Stimulated activated CD4-positive, alpha-beta T cell treated with anti-CD3 and anti-CD28 coated beads, Interleukin-1b, Interleukin-23, amount 100 ng/mL, for 48 hours (primary cell): ENCODE measurements around the gene CCL17.
"Not testable (repeated sequence)": the region's sequence is repeated elsewhere in the genome, so short reads cannot be mapped to it uniquely, and the experiment has no call there.

Source experiments
- DNase-seq: peaks from one replicate; pipeline ENCODE4 v3.0.0-alpha.2; 2020

The CCL17 gene

DNA sequence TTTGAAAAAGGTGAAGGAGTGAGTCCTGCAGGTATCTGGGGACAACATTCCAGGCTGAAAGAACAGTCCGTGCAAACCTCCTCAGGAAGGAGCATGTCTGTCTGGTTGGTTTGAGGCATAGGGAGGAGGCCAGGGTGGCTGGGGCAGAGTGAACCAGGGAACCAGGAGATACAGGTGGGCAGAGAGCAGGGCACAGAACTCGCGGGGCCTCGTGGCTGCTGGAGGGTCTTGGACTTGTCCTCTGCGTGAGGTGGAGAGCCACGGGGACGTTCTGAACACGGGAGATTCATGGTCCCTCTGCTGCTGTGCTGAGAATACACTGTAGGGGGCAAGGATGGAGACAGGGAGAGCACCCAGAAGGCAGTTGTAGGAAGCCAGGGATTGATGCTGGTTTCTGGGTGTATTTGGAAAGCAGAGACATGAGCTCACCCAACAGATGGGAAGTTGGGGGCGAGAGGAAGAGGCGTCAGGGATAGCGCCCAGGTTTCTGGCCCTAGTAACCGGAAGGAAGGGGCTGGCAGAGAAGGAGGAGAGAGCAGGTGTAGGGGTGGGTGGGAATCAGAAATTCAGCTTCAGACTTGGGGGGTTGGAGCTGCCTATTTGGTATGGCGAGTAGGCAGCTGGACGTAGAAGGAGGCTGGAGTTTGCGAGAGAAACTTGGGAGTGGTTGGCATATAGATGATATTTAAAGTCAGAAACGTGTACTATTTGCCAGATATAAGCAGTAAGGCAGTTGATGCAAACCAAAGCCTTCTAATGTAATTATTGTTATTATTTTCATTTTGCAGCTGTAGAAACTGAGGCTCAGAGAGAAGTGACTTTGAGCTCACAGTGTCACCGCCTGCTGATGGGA is at the start of gene CCL17:
TSS of gene CCL17 (plus strand) at position 803 of the 853 bp plus-strand sequence. CDS start 9,166 bp downstream, outside the sequence.
- DNase-seq: no peak

DNA sequence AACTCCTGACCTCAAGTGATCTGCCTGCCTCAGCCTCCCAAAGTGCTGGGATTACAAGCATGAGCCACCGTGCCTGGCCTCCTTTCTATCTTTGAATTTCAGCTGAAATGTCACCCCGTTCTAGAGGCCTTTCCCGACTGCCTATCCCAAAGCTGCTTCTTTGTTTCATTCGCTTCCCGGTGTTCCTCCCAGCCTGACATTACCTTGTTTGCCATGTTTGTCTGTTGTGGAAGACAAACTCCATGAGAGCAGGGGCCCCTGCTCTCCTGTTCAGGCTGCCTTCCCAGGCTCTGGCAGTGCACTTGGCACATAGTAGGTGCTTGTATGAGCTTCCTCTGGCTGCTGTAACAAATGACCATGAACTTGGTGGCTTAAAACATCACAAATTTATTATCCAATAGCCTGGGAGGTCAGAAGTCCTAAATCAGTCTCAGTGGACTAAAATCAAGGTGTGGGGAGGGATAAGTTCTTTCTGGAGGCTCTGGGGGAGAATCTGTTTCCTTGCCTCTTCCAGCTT is 48.6 kb upstream of the CCL17 start:
- DNase-seq: no peak

DNA sequence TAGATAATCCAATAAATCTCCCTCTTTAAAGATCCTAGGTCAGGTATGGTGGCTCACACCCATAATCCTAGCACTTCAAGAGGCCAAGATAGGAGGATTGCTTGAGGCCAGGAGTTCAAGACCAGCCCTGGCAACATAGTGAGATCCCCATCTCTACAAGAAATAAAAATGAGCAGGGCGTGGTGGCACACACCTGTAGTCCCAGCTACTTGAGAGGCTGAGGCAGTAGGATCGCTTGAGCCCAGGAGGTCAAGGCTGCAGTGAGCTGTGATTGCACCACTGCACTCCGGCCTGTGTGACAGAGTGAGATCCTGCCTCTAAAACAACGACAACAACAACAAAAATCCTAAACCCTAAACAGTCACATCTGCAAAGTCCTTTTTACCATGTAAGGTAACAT is 48.0 kb upstream of the CCL17 start:
- DNase-seq: no peak

DNA sequence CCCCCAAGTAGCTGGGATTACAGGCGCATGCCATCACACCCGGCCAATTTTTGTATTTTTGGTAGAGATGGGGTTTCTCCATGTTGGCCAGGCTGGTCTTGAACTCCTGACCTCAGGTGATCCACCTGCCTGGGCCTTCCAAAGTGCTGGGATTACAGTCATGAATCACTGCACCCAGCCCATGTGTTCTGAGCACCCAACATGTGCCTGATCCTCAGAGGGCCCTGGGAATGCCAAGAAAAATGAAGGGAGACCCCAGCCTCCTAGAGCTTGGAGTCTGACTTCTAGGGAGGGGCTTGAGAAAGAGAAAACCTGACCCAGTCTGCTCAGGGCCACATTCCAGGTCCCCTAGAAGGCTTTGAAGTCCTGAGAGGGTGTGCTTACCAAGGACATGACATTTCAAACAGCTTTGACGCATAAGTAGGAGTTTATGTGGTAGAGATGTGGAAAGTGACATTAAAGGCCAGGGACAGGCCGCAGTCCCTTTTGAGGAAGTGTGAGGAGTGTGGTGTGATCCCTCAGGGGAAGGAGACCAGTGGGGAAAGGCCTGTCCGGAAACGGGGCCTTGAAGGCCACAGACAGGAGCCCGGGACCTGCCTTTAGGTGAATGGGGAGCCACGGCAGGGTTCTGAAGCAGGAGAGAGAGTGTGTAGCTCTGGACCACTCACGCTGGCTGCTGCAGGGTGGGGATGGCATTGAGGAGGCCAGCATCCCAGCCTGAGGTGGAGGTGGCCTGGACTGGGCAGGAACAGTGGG is 47.1 kb upstream of the CCL17 start:
- no peak for DNase-seq

DNA sequence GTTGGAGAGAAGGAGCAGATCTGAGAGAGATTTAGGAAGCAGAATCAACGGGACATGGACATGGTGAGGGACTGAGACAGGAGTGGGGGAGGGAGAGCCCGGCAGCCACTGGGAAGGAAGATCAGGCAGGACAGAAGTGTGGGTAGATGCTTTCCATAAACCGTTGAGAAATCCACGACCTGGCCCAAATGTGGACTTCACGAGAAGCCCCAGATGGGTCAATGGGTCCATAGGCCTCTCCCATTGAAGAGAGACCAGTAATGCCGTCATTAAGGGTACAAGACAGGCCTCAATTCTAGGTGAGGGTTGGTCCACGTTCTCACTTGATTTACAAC is 46.5 kb upstream of the CCL17 start:
- no peak for DNase-seq

DNA sequence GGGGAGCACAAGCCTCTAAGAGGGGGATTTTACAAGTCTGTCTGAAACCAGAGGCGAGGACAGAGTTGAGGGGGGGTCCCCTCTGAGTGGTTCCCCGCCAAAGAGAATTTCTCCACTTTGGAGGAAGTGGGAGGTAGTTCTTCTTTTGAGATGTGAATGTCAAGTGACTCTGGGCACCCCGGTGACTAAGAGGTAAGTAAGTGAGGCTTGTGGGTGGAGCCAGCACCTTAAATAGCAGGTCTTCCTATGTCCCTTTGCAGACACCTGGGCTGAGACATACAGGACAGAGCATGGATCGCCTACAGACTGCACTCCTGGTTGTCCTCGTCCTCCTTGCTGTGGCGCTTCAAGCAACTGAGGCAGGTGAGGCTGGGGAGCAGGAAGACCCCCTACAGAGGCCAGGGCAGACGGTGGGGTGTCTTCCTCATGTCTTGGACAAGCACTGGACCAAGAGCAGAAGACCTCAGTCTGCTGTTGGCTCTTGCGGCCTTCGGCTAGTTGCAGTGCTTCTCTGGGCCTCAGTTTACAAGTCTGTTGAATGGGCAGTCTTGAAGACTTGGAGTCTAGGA is 46.0 kb upstream of the CCL17 start, which contains the start of gene CCL22:
TSS of gene CCL22 (plus strand) at position 257 of the 569 bp plus-strand sequence. CDS start at position 291, 34 bp downstream.
- DNase-seq: peak; percentile 39

DNA sequence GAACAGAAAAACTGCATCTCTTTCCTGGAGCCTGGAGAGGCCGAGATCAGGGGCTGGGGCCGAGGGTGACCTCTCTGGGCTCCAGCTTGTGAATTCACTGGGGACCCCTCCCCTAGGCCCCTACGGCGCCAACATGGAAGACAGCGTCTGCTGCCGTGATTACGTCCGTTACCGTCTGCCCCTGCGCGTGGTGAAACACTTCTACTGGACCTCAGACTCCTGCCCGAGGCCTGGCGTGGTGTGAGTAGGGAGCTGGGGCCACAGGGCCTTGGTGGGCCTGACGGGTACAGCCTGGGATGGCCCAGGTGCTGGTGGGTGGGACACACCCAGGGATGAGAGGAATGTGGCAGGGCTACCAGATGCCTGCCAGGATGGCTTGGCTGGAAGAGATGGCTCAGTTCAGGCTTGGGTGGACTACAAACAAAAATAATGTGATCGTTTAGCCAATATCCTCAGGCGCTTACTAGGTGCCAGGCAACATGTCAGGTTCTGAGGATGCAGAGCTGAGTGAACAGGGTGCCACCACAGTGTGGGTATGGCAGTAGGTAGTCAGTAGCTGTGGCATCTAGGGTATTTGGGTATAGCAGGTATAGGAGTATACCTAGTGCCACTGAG is 44.1 kb upstream of the CCL17 start:
- DNase-seq: no peak

DNA sequence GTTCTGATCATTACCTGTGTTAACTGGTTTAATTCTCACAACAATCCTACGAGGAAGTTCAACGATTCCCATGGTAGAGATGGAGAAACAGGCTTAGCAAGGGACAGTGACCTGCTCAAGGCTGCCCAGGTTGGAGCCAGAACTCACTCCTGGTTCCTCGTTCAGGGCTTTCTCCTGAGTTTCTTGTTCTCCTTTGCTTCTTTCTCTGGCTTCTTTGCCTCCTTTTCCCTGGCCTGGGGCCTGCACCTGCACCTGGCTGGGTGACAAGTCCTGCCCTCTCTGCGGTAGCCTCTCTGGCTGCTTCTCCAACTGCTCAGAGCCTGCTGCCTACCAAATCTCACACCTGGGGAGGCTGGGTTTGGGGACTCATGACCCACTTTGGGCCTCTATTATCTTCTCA is 43.2 kb upstream of the CCL17 start:
- no peak for DNase-seq

DNA sequence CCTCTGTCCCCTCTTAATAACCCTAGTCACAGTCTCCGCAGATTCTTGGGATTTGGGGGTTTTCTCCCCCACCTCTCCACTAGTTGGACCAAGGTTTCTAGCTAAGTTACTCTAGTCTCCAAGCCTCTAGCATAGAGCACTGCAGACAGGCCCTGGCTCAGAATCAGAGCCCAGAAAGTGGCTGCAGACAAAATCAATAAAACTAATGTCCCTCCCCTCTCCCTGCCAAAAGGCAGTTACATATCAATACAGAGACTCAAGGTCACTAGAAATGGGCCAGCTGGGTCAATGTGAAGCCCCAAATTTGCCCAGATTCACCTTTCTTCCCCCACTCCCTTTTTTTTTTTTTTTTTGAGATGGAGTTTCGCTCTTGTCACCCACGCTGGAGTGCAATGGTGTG is 40.4 kb upstream of the CCL17 start:
- no peak for DNase-seq

DNA sequence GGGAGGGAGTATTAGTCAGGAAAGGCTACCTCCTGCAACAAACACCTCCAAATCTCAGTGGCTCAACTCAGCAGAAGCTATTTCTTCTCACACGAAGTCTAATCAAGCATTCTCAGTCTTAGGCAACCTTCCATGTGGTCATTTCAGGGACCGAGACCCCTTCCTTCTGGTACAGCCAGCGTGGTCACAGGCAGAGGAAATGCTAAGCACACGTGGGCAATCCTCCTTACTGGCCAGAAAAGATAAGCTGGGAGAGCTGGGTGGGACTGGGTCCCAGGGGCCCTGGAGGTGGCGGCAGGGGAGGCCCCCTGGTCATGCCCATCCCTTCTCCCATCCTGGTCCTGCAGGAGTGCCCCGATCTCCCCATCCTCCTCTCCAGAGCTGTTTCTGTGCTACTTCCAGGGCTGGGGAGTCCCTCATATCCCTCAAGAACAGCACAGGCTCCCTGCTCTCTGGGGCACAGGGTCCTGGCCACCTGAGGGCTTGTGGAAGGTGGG is 38.0 kb upstream of the CCL17 start:
- no peak for DNase-seq

DNA sequence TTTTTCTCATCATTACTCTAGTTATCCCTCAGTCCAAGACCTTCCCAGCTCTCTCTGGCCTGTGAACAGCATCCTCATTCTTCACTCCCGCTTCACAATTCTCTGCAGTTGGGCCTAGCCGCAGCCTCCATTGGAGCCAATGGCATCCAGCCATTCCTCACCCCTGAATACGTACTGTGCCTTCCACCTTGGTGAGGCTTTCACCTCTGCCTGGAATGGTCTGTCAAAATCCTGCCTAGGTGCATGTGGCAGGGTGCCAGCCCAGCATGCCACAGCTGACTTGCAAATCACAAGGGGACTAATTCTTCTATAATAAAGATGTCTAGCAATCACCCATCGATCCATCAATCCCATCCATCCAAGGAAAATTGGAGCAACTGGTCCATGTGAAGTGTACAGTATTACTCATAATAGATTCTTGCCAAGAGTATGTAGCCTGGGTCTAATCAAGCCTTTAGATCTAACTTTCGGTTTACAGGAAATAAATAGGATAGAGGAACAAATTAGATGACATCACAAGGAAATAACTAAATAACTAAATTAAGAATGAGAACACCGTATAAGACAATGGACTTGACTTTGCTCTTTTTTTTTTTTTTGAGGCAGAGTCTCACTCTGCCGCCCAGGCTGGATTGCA is 37.3 kb upstream of the CCL17 start:
- no peak for DNase-seq

DNA sequence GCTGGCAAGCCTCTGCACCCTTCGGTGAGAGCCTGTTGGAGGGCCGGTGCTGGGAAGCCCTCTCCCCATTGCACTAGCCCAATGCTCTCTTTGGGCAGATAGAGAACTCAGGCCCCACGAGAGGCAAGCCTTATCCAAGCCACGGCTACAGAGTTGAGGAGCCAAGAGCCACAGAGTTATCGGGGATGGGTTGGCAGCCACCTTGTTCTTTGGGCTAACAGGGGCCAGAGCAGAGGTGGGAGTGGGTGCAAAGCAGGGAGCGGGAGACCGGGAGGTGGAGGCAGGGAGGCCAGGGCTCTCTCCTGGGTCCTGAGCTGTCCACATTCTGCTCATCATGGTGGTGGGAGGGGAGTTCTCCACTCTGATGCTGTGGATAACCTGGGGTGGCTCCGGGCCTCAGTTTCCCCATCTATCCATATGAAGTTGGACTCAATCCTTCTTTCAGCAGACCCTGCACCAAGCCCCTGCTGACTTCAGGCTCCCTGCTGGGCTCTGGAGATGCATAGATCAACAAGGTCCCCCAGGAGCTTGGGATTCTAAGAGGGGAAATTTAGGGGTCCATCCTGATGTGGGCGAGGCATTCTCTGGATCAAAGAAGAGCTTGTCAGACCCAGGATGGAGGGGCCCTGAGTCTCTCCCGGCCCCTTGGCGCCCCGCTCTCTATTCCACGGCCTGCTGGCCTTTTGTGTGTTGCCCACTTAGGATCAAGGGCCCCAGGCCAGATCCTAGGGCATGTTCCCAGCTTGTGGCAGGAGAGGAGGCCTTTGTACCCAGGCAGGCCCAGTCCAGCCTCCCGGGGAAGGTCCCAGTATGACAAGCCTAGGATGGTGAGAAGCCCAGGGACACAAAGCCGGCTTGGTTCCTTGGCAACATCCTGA is 32.8 kb upstream of the CCL17 start:
- no peak for DNase-seq

DNA sequence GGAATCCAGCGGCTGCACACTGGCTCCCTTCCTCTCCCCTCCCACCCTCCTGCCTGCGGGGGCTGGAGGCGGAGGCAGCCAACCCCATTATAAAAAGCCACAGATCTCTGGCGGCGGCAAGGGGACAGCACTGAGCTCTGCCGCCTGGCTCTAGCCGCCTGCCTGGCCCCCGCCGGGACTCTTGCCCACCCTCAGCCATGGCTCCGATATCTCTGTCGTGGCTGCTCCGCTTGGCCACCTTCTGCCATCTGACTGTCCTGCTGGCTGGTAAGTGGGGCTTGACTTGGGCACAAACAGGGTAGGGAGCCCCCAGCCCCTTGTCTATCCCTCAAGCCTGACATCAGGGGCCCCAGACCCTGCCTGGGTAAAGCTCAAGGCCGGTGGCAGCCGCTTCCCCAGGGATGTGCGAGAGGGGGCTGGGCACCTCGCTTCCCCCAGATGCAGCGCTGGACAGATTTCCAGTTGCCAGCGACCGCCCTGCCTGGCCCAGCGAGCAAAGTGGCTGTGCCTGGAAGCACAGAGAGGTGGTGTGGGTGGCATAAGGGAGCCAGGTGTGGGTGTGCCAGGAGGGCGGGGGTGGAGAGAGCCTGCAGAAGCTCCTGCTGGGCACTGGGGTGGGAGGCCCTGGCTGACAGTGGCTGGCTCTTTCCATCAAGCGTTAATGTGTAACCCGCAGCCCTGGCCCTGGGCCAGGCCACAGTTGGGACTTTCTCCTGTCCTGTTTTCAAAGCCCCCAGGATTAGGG is 32.0 kb upstream of the CCL17 start, which contains the start of gene CX3CL1:
TSS of gene CX3CL1 (plus strand) at position 119 of the 745 bp plus-strand sequence. CDS start at position 198, 79 bp downstream.
- DNase-seq: no peak

DNA sequence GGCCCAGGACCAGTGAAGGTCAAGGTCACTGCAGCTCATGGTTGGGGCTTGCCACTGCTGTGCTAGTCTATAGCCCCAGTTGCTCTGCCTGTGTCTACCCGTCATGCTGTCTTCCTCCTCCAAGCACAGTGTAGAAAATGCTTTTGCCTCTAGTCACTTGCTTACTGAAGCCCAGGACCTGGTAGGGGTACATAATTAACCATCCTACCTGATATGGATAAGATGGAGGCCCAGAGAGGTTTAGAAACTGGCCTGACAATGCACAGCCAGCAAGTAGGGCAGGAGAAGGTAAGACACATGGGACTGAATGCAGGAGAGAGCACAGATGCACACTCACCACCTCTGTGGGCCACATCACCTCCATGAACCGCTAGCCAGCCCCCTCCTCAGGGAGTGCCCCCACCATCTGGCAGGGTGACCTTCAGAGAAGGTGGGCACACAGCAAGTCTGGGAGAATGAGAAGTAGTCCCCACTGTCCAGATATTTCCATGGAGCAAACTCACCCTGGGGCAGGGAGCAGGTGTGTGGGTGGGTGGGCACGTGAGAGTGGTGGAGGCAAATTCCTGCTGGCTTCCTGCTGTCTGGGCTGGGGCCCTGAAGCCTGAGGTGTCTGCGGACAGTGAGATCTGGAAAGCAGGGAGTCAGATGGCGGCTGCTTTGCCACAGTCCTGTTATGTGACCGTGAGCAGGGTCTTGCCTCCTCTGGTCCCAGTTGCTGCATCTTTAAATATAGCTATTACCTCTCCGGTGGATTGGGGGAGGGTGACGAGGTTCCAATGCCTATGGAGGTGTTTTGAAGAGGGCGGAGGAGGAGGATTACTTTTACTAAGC is 31.2 kb upstream of the CCL17 start:
- no peak for DNase-seq

DNA sequence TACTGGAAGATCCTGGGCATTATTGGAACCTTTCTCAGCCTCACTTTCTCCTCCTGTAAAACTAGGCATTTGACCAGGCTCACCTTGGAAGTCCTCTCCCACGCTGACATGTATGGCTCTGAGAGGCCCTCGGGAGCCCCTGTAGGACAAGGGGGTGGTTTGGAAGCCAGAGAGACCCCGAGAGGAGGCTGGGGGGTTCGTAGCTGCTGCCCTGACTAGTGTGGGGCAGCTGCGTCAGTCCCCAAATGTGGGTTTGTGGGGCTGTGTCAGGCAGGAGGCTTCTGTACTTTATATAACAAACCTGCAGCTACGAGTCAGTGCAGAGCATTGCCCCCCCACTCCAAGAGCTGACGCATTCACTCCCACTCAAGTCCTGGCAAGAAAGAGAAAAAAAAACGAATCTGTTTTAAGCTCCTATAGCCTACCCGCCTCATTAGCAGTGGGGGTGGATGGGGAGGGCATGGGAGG is 30.5 kb upstream of the CCL17 start:
- DNase-seq: no peak

DNA sequence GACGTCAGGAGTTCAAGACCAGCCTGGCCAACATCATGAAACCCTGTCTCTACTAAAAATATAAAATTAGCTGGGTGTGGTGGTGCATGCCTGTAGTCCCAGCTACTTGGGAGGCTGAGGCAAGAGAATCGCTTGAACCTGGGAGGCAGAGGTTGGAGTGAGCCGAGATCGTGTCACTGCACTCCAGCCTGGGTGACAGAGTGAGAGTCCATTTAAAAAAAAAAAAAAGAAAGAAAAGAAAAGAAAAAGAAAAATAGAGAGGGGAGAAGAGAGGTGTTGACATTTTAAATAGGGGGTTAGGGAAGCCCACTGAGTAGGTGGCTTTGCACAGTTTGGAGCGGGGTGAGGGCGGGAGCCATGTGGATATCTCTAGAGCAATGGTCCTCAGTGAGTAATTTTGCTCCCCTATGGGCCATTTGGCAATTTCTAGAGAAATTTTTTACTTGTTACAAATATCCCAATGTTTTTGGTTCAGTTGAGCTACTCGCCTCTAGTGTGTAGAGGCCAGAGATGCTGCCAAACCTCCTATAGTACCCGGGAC is 29.6 kb upstream of the CCL17 start:
- DNase-seq: not testable (repeated sequence)

DNA sequence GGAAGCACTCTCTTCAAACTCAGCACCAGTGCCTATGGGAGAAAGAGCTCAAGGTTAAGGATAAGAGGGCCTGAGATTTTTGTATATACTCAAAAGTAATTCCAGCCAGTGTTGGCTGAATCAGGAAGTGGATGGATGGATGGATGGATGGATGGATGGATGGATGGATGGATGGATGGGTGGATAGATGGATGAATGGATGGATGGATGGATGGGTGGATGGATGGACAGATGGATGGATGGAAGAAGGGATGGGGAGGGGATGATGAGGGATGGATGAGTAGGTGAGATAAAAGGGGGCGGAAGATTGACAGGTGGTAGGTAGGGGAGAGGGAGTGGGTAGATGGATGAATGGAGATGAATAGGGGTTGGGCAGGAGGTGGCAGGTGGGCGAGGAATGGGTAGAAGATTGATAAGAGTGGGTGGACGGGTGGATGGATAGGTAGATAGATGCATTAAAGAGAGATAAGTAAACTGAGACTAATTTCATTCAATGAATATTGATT is 28.2 kb upstream of the CCL17 start:
- DNase-seq: no peak

DNA sequence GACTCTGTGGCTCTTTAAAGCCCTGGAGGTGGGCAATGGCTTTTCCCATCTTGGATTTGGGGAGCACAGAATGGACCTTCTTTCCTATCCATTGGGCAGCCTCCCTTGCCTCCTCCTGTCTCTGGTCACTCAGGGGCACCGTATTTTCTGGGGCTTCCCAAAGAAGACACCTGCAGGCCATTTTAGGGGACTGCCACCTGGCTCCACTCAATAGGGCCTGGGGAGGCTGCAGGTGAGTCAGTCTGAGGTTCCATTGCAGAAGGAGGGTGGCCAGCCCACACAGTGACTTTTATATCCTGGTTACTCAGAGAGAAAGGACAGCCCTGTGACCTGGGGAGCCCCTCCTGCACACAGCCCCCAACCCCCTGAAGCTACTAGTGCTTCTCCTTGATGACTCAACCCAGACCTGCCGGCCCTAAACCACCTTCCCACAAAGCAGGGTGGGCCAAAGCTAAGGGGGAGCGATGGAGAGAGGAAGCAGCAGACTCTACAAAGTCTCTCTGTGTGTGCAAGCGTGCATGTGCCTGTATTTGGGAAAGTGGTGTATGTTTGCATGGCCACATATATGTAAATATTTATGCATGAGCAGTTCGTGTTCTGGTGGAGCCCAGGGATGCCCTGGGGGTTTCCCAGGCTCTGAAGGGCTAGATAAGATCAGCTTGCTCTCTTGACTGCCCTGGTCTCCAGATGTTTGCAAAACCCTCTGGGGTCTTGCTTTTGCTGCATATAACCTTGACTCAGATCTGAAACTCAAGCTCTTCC is 27.3 kb upstream of the CCL17 start:
- peak; percentile 61 for DNase-seq
